ENCODE measurements around the gene UST.
"Not testable (repeated sequence)": the region's sequence is repeated elsewhere in the genome, so short reads cannot be mapped to it uniquely, and the experiment has no call there.

The UST gene

GRCh38 chr6:148983966-148984365, 237.1 kb downstream of the UST start:
- no peak for DNase-seq

GRCh38 chr6:148984531-148985056, 237.8 kb downstream of the UST start:
- no peak for DNase-seq

GRCh38 chr6:148985499-148985898, 238.7 kb downstream of the UST start:
- DNase-seq, result no peak

GRCh38 chr6:148986608-148987007, 239.8 kb downstream of the UST start:
- DNase-seq, result no peak

GRCh38 chr6:148987982-148988381, 241.2 kb downstream of the UST start:
- DNase-seq, result no peak

GRCh38 chr6:148989585-148989984, 242.8 kb downstream of the UST start:
- DNase-seq, result no peak

- DNase-seq, result no peak
Observed at GRCh38 chr6:148990403-148990802, 243.6 kb downstream of the UST start.

GRCh38 chr6:148996815-148997214, 250.0 kb downstream of the UST start:
- DNase-seq, result no peak

- no peak for DNase-seq
Observed at GRCh38 chr6:148997865-148998264, 251.0 kb downstream of the UST start.

- no peak for DNase-seq
Observed at GRCh38 chr6:148998704-148999103, 251.9 kb downstream of the UST start.

GRCh38 chr6:148999501-148999900, 252.7 kb downstream of the UST start:
- no peak for DNase-seq

- DNase-seq, result no peak
Observed at GRCh38 chr6:148999929-149000468, 253.2 kb downstream of the UST start.

GRCh38 chr6:149001422-149001821, 254.6 kb downstream of the UST start:
- DNase-seq, result no peak

- DNase-seq, result no peak
Observed at GRCh38 chr6:149003560-149003959, 256.7 kb downstream of the UST start.

- DNase-seq, result no peak
Observed at GRCh38 chr6:149004664-149005063, 257.8 kb downstream of the UST start.

- not testable (repeated sequence) for DNase-seq
Observed at GRCh38 chr6:149006236-149006635, 259.4 kb downstream of the UST start.

- DNase-seq, result no peak
Observed at GRCh38 chr6:149006671-149007070, 259.8 kb downstream of the UST start.

GRCh38 chr6:149007846-149008245, 261.0 kb downstream of the UST start:
- no peak for DNase-seq

- DNase-seq, result no peak
Observed at GRCh38 chr6:149008741-149009140, 261.9 kb downstream of the UST start.

- DNase-seq, result no peak
Observed at GRCh38 chr6:149012040-149012545, 265.3 kb downstream of the UST start.

- DNase-seq, result no peak
Observed at GRCh38 chr6:149013586-149014344, 266.9 kb downstream of the UST start.

- DNase-seq, result no peak
Observed at GRCh38 chr6:149014631-149015534, 268.1 kb downstream of the UST start.
